Measurements from ENCODE around the gene PRICKLE1. TPM values are rescaled to one million over a fixed set of nuclear protein-coding genes. Genes with fewer than 3 reads are reported as not detected.

The PRICKLE1 gene
- total RNA-seq, 2 experiments from 2014 or later, result 0.19 TPM; not detected in 1

DNA sequence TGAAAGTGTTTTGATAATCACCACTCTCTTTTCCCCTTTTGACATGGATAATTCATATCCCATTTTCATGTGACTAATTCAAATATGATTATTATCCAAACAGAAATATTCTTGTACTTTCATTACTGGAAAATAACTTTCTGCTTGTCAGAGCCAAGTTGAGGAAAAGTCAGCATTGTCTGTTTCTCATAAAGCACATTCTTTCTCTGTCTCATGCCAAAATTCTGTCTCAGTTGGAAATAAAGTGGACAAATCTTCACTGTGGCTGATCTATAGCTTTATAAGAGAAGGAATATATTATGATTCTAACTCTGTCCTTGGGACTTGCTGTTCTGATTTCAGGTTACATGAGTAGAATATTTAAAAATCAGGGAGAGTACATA lies 22.7 kb upstream of the PRICKLE1 start:
- Histone ChIP-seq H3K9me3 (ENCODE audit: low read length) (no peaks in the 10 kb centered on the region), H3K36me3 (ENCODE audit: insufficient read depth, low read length) (no peaks in the 10 kb centered on the region), H3K9me2 (ENCODE audit: insufficient read depth, low read length) (no peaks in the 10 kb centered on the region), H3K4me3 (ENCODE audit: low read depth, low read length, poor library complexity, severe bottlenecking) (no peak overlapping the region), H2AFZ (ENCODE audit: low read length) (no peak overlapping the region), H3K27ac (ENCODE audit: low read depth, low read length, poor library complexity, severe bottlenecking) (no peak overlapping the region), H3K79me2 (ENCODE audit: insufficient read depth, low read depth, low read length) (no peaks in the 10 kb centered on the region), H3K4me2 (ENCODE audit: low read length) (no peak overlapping the region), H3K4me1 (ENCODE audit: insufficient read depth, low read length, poor library complexity, severe bottlenecking) (no peaks in the 10 kb centered on the region), H4K20me1 (ENCODE audit: insufficient read depth, low read length) (no peaks in the 10 kb centered on the region)
- TF ChIP-seq, protein P1, sequence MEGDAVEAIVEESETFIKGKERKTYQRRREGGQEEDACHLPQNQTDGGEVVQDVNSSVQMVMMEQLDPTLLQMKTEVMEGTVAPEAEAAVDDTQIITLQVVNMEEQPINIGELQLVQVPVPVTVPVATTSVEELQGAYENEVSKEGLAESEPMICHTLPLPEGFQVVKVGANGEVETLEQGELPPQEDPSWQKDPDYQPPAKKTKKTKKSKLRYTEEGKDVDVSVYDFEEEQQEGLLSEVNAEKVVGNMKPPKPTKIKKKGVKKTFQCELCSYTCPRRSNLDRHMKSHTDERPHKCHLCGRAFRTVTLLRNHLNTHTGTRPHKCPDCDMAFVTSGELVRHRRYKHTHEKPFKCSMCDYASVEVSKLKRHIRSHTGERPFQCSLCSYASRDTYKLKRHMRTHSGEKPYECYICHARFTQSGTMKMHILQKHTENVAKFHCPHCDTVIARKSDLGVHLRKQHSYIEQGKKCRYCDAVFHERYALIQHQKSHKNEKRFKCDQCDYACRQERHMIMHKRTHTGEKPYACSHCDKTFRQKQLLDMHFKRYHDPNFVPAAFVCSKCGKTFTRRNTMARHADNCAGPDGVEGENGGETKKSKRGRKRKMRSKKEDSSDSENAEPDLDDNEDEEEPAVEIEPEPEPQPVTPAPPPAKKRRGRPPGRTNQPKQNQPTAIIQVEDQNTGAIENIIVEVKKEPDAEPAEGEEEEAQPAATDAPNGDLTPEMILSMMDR (conservative IDR thresholded peaks at IDR 0.05; ENCODE audit: low read length), result no peak
- TF ChIP-seq EZH2phosphoT487 (IDR thresholded peaks at IDR 0.05; ENCODE audit: borderline replicate concordance, low read depth, low read length), result no peak
- ChIA-PET POLR2A (no interaction called here), CTCF (ENCODE audit: unreplicated experiment) (no interaction called here)
- intact Hi-C loops (cut with micrococcal nuclease; ENCODE audit: unreplicated experiment), result no loop called here
- BruUV-seq (replicated peaks), result no TSS peak
- DNase-seq (ENCODE audit: low spot score), result no peak

DNA sequence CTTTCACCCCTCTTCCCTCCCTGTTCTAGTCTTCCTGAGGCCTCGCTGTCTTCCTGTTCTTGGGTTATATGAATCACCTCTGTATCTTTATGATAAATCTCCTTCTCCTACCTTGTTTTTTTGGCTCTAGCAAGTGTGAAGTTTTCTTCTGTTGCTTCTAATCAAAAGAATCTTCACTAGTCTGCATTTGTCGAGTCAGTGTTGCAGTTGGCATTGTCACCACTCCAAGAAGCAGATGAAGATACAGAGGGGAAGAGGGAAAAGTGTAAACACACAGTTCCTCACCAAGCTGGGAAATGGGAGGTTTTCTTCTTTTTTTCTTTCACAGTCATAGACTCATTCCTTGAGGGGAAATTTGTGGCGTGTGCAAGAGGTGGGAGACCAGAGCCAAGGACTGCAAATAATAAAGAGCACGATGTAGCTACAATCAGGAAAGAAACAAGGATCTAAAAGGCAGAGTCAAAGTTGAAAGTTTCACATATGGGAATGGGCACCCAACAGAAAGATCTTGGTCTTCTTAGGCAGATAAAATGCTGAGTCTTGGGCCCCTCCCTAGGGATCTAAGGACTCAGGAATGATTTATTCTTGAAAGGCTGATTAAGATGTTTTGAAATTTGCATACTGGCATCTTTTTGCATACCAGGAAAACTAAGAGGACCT lies 22.2 kb upstream of the PRICKLE1 start:
- Histone ChIP-seq H3K27ac (ENCODE audit: low read depth, low read length, poor library complexity, severe bottlenecking) (no peak overlapping the region), H2AFZ (ENCODE audit: low read length) (no peak overlapping the region), H4K20me1 (ENCODE audit: insufficient read depth, low read length) (no peaks in the 10 kb centered on the region), H3K79me2 (ENCODE audit: insufficient read depth, low read depth, low read length) (no peaks in the 10 kb centered on the region), H3K9me3 (ENCODE audit: low read length) (no peaks in the 10 kb centered on the region), H3K9me2 (ENCODE audit: insufficient read depth, low read length) (no peaks in the 10 kb centered on the region), H3K4me2 (ENCODE audit: low read length) (no peak overlapping the region), H3K4me1 (ENCODE audit: insufficient read depth, low read length, poor library complexity, severe bottlenecking) (no peaks in the 10 kb centered on the region), H3K4me3 (ENCODE audit: low read depth, low read length, poor library complexity, severe bottlenecking) (no peak overlapping the region), H3K36me3 (ENCODE audit: insufficient read depth, low read length) (no peaks in the 10 kb centered on the region)
- TF ChIP-seq, protein P1 (conservative IDR thresholded peaks at IDR 0.05; ENCODE audit: low read length), result no peak
- no peak for TF ChIP-seq EZH2phosphoT487 (IDR thresholded peaks at IDR 0.05; ENCODE audit: borderline replicate concordance, low read depth, low read length)
- POLR2A ChIA-PET, result no interaction called here
- no peak for DNase-seq (ENCODE audit: low spot score)
- intact Hi-C loops (cut with micrococcal nuclease; ENCODE audit: unreplicated experiment), result no loop called here
- no TSS peak for BruUV-seq (replicated peaks)
- CTCF ChIA-PET (ENCODE audit: unreplicated experiment), result no interaction called here

DNA sequence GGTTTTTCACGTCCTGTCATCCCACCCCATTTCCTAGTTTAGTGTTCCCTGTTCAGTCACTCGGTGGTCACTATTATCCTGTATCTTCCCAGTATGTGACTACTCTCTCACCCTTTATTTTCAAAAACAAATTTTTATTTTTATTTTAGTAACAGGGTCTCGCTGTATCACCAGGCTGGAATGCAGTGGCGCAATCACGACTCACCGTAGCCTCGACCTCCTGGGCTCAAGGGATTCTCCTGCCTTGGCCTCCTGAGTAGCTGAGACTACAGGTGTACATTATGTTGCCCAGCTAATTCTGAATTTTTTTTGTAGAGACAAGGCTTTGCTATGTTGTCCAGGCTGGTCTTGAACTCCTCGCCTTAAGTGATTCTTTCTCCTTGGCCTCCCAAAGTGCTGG lies 20.1 kb upstream of the PRICKLE1 start:
- Histone ChIP-seq H3K4me3 (ENCODE audit: low read depth, low read length, poor library complexity, severe bottlenecking) (no peak overlapping the region), H3K9me2 (ENCODE audit: insufficient read depth, low read length) (no peaks in the 10 kb centered on the region), H4K20me1 (ENCODE audit: insufficient read depth, low read length) (no peaks in the 10 kb centered on the region), H3K4me2 (ENCODE audit: low read length) (no peak overlapping the region), H3K79me2 (ENCODE audit: insufficient read depth, low read depth, low read length) (no peaks in the 10 kb centered on the region), H3K4me1 (ENCODE audit: insufficient read depth, low read length, poor library complexity, severe bottlenecking) (no peaks in the 10 kb centered on the region), H2AFZ (ENCODE audit: low read length) (no peak overlapping the region), H3K27ac (ENCODE audit: low read depth, low read length, poor library complexity, severe bottlenecking) (no peak overlapping the region), H3K9me3 (ENCODE audit: low read length) (no peaks in the 10 kb centered on the region), H3K36me3 (ENCODE audit: insufficient read depth, low read length) (no peaks in the 10 kb centered on the region)
- no peak for DNase-seq (ENCODE audit: low spot score)
- CTCF ChIA-PET (ENCODE audit: unreplicated experiment), result no interaction called here
- BruUV-seq (replicated peaks), result no TSS peak
- intact Hi-C loops (cut with micrococcal nuclease; ENCODE audit: unreplicated experiment), result no loop called here
- POLR2A ChIA-PET, result no interaction called here
- TF ChIP-seq, protein P1 (conservative IDR thresholded peaks at IDR 0.05; ENCODE audit: low read length), result no peak
- no peak for TF ChIP-seq EZH2phosphoT487 (IDR thresholded peaks at IDR 0.05; ENCODE audit: borderline replicate concordance, low read depth, low read length)
